ENCODE results near the gene ARHGAP33.
A peak's percentile ranks its signal among the peaks of the same experiment; 100 is the strongest.

Gene ARHGAP33, protein sequence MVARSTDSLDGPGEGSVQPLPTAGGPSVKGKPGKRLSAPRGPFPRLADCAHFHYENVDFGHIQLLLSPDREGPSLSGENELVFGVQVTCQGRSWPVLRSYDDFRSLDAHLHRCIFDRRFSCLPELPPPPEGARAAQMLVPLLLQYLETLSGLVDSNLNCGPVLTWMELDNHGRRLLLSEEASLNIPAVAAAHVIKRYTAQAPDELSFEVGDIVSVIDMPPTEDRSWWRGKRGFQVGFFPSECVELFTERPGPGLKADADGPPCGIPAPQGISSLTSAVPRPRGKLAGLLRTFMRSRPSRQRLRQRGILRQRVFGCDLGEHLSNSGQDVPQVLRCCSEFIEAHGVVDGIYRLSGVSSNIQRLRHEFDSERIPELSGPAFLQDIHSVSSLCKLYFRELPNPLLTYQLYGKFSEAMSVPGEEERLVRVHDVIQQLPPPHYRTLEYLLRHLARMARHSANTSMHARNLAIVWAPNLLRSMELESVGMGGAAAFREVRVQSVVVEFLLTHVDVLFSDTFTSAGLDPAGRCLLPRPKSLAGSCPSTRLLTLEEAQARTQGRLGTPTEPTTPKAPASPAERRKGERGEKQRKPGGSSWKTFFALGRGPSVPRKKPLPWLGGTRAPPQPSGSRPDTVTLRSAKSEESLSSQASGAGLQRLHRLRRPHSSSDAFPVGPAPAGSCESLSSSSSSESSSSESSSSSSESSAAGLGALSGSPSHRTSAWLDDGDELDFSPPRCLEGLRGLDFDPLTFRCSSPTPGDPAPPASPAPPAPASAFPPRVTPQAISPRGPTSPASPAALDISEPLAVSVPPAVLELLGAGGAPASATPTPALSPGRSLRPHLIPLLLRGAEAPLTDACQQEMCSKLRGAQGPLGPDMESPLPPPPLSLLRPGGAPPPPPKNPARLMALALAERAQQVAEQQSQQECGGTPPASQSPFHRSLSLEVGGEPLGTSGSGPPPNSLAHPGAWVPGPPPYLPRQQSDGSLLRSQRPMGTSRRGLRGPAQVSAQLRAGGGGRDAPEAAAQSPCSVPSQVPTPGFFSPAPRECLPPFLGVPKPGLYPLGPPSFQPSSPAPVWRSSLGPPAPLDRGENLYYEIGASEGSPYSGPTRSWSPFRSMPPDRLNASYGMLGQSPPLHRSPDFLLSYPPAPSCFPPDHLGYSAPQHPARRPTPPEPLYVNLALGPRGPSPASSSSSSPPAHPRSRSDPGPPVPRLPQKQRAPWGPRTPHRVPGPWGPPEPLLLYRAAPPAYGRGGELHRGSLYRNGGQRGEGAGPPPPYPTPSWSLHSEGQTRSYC

DNA sequence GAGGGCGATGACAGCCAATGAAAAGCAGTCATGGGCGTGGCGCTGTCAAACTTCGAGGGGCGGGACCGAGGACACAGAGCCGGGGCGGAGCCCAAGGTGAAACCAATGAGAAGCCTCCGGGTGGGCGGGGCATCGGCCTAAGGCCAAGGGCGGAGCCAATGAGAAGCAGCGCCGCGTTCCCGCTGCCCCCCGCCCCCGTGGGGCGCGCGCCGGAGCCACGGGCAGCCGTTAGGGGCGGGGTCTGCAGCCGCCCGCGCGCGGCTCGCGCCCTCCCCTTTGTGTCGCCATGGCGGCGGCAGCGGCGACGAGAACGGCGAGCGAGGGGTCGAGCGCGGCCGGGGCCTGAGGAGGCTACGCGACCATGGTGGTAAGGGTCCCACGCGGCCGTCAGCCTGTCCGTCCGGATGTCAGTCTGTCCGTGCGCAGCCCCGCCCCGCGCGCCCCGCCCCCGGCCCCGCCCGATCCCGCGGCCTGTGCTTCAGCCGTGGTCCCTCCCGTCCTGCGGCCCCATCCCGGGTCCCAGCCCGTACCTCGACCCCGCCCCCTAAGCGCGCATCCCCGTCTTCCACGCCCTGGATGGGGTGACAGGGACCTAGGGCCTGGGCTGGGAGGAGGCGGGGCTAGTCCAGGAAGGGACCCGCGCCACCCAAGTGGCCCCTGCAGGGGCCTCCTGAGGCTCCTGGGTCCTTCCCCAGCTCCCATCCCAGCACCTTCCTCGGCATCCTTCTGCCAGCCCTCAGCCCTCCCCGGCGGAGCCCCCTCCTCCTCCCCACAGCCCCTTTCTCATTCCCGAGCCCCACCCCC is at the start of gene ARHGAP33:
TSS of gene ARHGAP33 (plus strand) at position 267 of the 804 bp plus-strand sequence. CDS start at position 362, 95 bp downstream.
- peak; percentile 94 for DNase-seq (ENCODE audit: low read depth)

- DNase-seq (ENCODE audit: low read depth) = no peak
Measured at GRCh38 chr19:35727053-35727955, 48.1 kb upstream of the ARHGAP33 start.

- DNase-seq (ENCODE audit: low read depth) = no peak
Measured at GRCh38 chr19:35727956-35728706, 47.2 kb upstream of the ARHGAP33 start.

DNA sequence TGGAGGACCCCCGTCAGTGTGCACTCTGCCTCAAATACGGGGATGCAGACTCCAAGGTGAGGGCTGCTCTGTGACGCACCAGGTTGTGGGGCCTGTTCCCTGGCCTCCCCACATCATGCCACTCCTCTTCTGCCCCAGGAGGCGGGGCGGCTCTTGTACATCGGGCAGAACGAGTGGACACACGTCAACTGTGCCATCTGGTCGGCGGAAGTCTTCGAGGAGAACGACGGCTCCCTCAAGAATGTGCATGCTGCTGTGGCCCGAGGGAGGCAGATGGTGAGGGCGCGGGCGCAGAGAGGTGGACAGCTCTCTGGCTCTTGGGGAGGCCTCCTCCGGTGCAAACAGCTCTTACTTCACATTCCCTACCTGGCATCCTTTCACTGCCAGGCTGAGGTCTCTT is 46.3 kb upstream of the ARHGAP33 start:
- DNase-seq (ENCODE audit: low read depth) = no peak

DNA sequence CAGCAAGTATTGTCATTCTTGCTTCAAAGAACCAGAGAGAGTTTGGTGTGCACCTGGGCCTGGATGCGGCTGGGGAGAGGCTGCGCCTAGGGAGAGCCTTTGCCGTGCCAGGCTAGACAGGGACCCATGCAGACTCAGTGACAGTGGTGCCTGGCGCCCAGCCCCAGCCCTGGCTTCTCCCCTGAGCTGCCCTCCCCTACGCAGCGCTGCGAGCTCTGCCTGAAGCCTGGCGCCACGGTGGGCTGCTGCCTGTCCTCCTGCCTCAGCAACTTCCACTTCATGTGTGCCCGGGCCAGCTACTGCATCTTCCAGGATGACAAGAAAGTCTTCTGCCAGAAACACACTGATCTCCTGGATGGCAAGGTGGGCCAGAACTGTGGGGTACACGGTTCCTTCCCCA is 45.6 kb upstream of the ARHGAP33 start:
- no peak for DNase-seq (ENCODE audit: low read depth)

DNA sequence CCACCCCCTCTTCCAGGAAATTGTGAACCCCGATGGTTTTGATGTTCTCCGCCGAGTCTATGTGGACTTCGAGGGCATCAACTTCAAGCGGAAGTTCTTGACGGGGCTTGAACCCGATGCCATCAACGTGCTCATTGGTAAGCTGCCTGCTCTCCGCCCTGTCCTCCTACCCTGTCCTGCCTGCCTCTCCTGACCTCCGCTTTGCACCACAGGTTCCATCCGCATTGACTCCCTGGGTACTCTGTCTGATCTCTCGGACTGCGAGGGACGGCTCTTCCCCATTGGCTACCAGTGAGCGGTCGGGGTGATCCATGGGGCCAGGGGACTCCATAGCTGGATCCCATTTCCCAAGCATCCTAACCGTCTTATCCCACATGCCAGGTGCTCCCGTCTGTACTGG is 45.0 kb upstream of the ARHGAP33 start:
- DNase-seq (ENCODE audit: low read depth) = no peak

DNA sequence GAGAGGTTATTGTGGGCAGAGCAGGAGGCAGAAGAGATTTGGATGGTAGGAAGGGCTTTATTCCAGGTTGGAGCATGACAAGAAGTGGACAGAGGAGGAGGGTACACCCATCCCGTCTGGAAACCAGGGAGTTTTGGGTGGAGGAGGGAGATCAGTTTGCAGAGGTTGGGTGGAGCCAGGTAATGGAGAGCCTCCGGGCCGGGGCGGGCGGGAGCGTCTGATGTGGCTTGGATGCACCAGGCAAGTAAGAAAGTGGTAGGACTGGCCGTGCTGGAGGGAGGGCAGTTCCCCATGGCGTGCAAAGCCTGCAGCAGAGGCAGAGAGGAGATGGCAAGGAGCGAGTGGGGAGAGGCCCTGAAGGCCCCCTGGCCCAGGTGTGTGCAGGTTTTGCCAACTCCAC is 44.0 kb upstream of the ARHGAP33 start:
- no peak for DNase-seq (ENCODE audit: low read depth)

- no peak for DNase-seq (ENCODE audit: low read depth)
Measured at GRCh38 chr19:35731779-35732405, 43.5 kb upstream of the ARHGAP33 start.

GRCh38 chr19:35732540-35733179 is 42.7 kb upstream of the ARHGAP33 start:
- DNase-seq (ENCODE audit: low read depth) = no peak

GRCh38 chr19:35733180-35734125 is 41.9 kb upstream of the ARHGAP33 start:
- no peak for DNase-seq (ENCODE audit: low read depth)

DNA sequence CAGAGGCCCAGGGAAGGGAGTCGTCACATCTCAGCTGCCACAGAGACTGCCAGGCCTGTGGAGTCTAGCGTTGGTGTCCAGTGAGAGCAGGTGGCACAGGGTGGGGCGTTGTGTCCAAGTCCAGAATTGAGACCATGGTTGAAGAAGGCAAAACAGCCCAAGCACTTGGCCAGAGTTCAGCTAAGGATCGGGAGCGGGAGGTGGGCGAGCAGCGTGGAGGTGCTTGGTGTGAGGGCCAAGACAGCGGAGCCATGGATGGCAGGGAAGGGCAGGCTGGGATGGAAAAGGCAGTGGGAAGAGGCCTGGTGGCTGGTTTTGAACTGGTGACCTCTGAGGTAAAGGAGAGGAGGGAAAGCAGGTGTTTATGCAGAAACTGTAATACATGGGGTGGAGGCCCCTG is 41.1 kb upstream of the ARHGAP33 start:
- no peak for DNase-seq (ENCODE audit: low read depth)

DNA sequence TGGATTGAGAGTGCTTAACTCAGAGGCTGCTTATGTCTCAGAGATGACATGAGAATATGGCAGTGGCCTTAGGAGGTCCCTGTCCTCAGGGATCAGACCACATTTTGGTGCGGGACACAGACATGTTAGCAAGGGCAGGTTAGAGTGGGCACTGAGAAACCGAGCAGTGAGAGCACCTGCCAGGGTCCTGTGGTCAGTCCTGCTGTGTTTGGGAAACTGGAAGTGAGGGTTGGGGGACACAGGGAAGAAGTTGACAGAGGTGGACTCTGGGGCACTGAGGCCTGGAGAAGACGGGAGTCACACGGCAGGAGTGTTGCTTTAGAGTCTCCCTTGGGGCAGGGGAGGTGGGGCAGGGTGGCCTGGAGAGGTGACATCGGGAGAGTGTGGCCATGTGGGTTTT is 40.5 kb upstream of the ARHGAP33 start:
- DNase-seq (ENCODE audit: low read depth) = no peak

GRCh38 chr19:35736913-35737886 is 38.2 kb upstream of the ARHGAP33 start:
- DNase-seq (ENCODE audit: low read depth) = no peak

GRCh38 chr19:35738021-35738886 is 37.1 kb upstream of the ARHGAP33 start:
- no peak for DNase-seq (ENCODE audit: low read depth)

DNA sequence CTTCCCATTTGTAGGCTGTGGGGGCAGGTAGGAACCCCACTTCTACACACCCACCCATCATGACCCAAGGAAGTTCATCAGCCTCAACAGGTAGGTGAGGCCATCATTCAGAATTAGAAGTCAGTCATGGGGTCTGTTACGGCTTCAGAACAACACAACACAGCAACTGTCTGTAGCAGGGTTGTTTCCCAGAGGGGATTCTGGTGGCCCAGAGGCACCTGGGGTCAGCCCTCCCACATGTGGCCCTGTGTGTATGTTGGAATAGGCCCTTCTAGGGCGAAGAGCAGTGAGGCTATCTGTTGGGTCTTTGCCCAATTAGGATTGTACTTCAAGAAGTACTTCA is 36.5 kb upstream of the ARHGAP33 start:
- no peak for DNase-seq (ENCODE audit: low read depth)

Measured in stimulated activated CD8-positive, alpha-beta memory T cell treated with anti-CD3 and anti-CD28 coated beads, Interleukin-15, amount 100 ng/mL, for 24 hours (primary cell).